T-helper 9 cell (primary cell): ENCODE data around the gene SGPL1.
"Not testable (repeated sequence)": the region's sequence is repeated elsewhere in the genome, so short reads cannot be mapped to it uniquely, and the experiment has no call there.

Source experiments
- DNase-seq: peaks from one replicate; pipeline ENCODE4 v3.0.0-alpha.2; 2020

Gene SGPL1

GRCh38 chr10:70908406-70909296 is 92.9 kb downstream of the SGPL1 start:
- DNase-seq = no peak

DNA sequence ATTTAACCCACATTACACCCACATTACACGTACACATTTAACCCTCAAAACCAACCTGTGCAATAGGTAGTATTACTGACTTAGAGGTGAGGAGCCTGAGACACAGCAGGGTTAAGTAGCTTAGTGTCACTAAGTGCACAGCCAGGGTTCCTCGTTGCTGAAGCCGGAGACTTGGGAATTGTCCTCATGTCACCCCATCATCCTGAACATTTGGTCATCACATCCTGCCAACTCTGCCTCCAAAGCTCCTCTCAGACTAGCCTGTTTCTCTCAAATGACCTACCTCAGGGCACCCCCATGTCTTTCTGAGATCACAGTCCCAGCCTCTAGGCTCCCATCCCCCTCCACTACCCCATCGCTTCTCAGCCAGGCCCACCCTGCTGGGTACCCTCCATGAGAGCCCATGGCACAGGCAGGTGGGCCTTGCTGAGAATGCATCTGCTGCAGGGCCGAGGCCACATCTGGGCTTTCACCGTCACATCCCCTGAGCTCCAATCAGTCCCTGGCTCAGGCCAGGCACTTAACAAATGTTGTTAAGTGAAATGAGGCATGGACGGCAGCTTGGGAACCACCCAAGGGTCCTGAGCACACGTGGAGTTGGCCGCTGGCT is 93.7 kb downstream of the SGPL1 start:
- DNase-seq = no peak

GRCh38 chr10:70910486-70911341 is 95.0 kb downstream of the SGPL1 start:
- DNase-seq = no peak

DNA sequence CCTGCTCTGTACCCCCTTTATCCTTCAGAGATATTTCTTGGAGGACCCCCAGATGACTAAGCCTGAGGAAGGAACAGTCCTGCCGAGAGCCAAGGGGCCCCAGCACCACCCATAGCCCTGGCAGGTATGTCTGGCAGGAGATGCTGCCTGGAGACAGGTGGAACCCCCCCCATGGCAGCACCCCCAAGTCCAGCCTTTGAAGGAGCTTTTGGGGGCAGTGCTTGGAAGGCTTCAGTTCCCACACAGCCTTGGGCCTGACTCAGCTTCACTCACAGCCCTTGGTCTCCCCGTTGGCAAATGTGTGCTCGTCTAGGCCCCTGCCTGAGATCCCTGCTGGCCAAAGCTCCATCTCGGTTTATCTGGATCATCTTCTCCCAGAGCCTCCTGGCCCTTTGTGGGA is 95.6 kb downstream of the SGPL1 start:
- DNase-seq = no peak

DNA sequence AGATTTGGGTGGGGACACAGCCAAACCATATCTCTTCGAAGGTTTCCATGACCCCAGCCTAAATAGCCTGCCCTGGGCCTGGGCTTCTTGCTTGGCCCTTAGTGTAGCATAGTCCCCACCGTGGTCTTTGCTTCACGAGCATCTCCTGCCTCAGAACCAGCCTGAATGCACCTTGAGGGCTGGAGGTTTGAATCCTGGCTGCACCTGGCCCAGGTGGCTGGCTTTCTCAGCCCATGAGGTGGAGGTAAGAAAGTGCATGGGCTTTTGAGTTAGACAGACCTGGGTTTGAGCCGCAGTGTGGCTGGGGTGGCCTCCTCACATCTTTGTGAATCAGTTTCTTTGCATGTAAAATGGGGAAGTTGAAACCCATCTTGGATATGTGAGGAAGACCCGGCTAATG is 96.8 kb downstream of the SGPL1 start:
- DNase-seq = no peak

- no peak for DNase-seq
Observed at GRCh38 chr10:70913191-70913892, 97.6 kb downstream of the SGPL1 start.

- no peak for DNase-seq
Observed at GRCh38 chr10:70913893-70914240, 98.1 kb downstream of the SGPL1 start.

GRCh38 chr10:70914316-70914864 is 98.6 kb downstream of the SGPL1 start:
- DNase-seq = no peak

GRCh38 chr10:70915206-70915605 is 99.5 kb downstream of the SGPL1 start:
- DNase-seq = no peak

DNA sequence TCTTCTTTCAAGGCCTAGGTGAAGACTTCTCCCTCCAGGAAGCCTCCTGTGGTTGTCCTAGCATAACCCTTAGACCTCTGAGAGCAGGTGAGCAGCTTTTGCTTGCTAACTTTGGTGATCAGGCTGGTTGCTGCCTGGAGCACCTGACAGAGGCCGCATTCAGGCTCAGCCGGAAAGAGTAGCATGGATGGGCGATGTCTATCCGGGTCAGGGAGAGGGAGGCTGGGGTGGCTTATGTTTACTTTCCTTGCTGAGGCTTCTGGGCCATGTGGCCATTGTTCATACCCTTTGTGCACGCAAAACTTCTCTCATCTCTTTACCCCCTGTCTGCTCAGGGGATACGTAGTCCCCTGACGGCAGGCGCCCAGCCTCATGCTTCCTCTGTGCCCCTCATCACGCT is 100.1 kb downstream of the SGPL1 start:
- DNase-seq = no peak

DNA sequence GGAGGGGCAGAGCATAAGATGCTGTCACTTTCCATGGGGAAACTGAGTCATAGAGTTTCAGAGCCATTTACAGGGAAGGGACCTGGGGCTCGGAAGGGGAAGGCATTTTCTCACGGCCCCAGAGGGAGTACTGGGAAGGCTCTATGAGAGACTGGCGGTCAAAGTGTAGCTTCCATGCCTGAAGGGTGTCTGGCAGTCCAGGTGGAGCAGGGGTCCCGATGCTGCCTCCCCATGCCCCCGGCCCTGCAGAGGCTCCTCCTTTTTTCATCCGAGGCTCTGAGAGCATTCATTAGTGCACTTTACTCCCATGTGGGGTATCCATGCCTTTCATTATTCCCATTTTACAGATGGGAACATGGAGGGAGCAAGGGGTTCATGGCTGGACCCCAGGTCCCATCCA is 100.5 kb downstream of the SGPL1 start:
- DNase-seq = no peak

- no peak for DNase-seq
Observed at GRCh38 chr10:70917226-70917625, 101.5 kb downstream of the SGPL1 start.

DNA sequence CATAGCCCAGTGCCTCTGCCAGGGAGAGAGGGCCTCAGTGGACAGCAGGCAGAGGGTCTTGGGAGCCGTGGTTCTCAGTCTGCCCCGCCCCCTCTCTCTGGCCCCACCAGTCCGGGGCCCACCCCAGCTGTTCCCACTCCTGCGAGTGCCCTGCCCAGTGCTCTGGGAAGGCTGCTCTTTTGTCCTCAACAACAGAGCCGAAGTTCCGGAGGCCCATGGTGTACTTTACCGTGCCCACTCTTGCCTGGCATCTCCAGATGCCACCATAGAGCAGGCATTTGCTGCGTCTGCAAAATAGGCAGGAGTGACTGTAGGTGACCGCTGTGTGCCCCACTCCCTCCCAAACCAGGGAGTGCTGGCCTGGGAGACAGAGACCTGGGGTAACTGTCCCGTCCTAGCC is 101.9 kb downstream of the SGPL1 start:
- no peak for DNase-seq

GRCh38 chr10:70918851-70919530 is 103.2 kb downstream of the SGPL1 start:
- no peak for DNase-seq

DNA sequence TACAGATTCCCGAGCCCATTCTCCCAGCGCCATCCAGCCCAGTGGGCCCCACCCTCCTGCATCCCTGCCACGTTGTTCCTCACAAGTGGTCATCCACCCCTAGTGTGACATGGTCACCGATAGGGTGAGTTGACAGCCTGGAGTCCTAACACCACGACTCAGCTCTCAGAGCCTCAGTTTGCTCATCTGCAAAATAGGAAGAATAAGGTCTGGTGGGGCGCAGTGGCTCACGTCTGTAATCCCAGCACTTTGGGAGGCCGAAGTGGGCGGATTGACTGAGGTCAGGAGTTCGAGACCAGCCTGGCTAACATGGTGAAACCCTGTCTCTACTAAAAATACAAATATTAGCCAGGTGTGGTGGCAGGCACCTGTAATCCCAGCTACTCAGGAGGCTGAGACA is 104.2 kb downstream of the SGPL1 start:
- DNase-seq = not testable (repeated sequence)

GRCh38 chr10:70920519-70920918 is 104.8 kb downstream of the SGPL1 start:
- DNase-seq = no peak

DNA sequence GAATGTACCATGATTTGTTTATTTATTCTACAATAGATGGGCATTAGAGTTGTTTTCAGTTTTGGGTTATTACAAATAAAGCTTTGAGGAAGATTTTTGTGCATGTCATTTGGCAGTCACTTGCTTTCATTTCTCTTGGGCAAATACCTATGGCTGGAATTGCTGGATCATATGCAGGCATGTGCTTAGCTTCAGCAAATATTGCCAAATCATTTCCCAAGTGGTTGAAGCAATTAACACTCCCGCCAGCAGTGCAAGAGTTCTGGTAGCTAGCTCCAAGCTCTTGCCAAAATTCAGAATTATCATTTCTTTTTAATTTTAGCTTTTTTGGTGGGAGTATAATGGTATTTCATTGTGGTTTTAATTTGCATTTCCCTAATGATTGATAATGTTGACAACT is 105.5 kb downstream of the SGPL1 start:
- no peak for DNase-seq

DNA sequence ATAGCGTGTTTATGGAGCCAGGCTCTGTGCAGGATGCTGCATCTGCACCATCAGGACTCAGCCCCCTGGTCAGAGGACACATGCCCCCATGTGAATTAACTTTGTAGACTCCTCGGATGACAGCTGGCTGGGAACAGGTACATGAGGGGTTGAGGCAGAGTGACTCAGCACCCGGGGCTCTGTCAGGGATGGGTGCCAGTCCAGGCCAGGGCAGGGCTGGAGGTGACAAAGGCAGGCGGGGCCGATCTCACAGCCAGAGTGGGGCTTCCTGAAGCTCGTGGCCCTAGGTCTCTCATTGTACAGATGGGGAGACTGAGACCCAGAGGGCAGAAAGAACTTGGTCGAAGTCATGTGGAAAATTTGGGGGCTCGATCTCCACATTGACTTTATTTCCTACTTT is 107.9 kb downstream of the SGPL1 start:
- no peak for DNase-seq

GRCh38 chr10:70925377-70926225 is 109.9 kb downstream of the SGPL1 start:
- peak; percentile 32 for DNase-seq

GRCh38 chr10:70926226-70927000 is 110.7 kb downstream of the SGPL1 start:
- DNase-seq = no peak
